HL-60/S4 treated with phorbol 12-myristate 13-acetate at 8.2 ng/mL for 4 days and 3 days (cell line): ENCODE results near the gene ZBTB4.

Experiments used
- in situ Hi-C: fragments of 300-500 bp; cut with MboI; formaldehyde crosslinking; loops from 2 replicates; pipeline ENCODE4 v1.15.0; 2022; ENCODE audit warnings: low sequenced_read_pairs

ZBTB4 gene

GRCh38 chr17:7444682-7445618, 34.5 kb downstream of the ZBTB4 start, which contains the start of gene CHRNB1:
Gene CHRNB1, plus strand, starts transcription at chr17:7445061. Its CDS starts 67 bp downstream, at chr17:7445128.
- in situ Hi-C loops = no loop called here

- in situ Hi-C loops = no loop called here
Measured at GRCh38 chr17:7443499-7444485, 35.6 kb downstream of the ZBTB4 start.

GRCh38 chr17:7442142-7442541, 37.3 kb downstream of the ZBTB4 start:
- in situ Hi-C loops = no loop called here

- in situ Hi-C loops = no loop called here
Measured at GRCh38 chr17:7441266-7441665, 38.2 kb downstream of the ZBTB4 start.

- in situ Hi-C loops = no loop called here
Measured at GRCh38 chr17:7440834-7441195, 38.6 kb downstream of the ZBTB4 start.

- in situ Hi-C loops = no loop called here
Measured at GRCh38 chr17:7440113-7440833, 39.2 kb downstream of the ZBTB4 start.

- in situ Hi-C loops = no loop called here
Measured at GRCh38 chr17:7439462-7440112, 39.8 kb downstream of the ZBTB4 start, which contains the start of gene FGF11. Gene FGF11, plus strand, starts transcription at chr17:7439512. Its CDS starts 109 bp downstream, at chr17:7439621.

- in situ Hi-C loops = no loop called here
Measured at GRCh38 chr17:7438656-7439460, 40.6 kb downstream of the ZBTB4 start.

GRCh38 chr17:7437950-7438614, 41.3 kb downstream of the ZBTB4 start:
- in situ Hi-C loops = no loop called here

- in situ Hi-C loops = no loop called here
Measured at GRCh38 chr17:7437369-7437863, 42.0 kb downstream of the ZBTB4 start.

- in situ Hi-C loops = no loop called here
Measured at GRCh38 chr17:7436556-7437368, 42.7 kb downstream of the ZBTB4 start.

GRCh38 chr17:7435676-7436555, 43.5 kb downstream of the ZBTB4 start:
- in situ Hi-C loops = no loop called here

GRCh38 chr17:7432296-7432695, 47.1 kb downstream of the ZBTB4 start:
- in situ Hi-C loops = no loop called here

GRCh38 chr17:7431231-7431630, 48.2 kb downstream of the ZBTB4 start:
- in situ Hi-C loops = no loop called here

GRCh38 chr17:7429722-7430121, 49.7 kb downstream of the ZBTB4 start:
- in situ Hi-C loops = no loop called here

- in situ Hi-C loops = no loop called here
Measured at GRCh38 chr17:7428557-7428956, 50.9 kb downstream of the ZBTB4 start, which contains the start of gene SPEM3. Gene SPEM3, plus strand, starts transcription at chr17:7428857. Its CDS starts 46 bp downstream, at chr17:7428903.

- in situ Hi-C loops = no loop called here
Measured at GRCh38 chr17:7427549-7427948, 51.9 kb downstream of the ZBTB4 start.
